SK-N-SH (cell line): ENCODE measurements around the gene SPIRE2.

Experiments
- CTCF ChIP-seq: fragments of 200-600 bp; sonication (generic); IDR thresholded peaks from 2 replicates; pipeline ENCODE4 v1.6.1; 2017; ENCODE audit warnings: antibody characterized with exemption, mild to moderate bottlenecking, moderate library complexity
- EP300 ChIP-seq, 2 experiments: IDR thresholded peaks; 2 replicates each; pipeline versions ENCODE4 v1.4.0 to v1.6.1; 2012; ENCODE audit warnings: borderline replicate concordance in 1 of 2, low read depth in 1 of 2, low read length in 1 of 2
- FOXM1 ChIP-seq: IDR thresholded peaks from 2 replicates; pipeline ENCODE4 v1.4.0; 2012; ENCODE audit warnings: low read depth, mild to moderate bottlenecking
- GATA2 ChIP-seq: sonication (generic); formaldehyde crosslinking; IDR thresholded peaks from 2 replicates; pipeline ENCODE4 v1.5.0; 2020; ENCODE audit warnings: mild to moderate bottlenecking, missing genetic modification reagents
- IRF3 ChIP-seq: fragments of 150-350 bp; IDR thresholded peaks from 2 replicates; pipeline ENCODE4 v1.6.1; 2016; ENCODE audit warnings: mild to moderate bottlenecking, low read depth, low read length
- MAX ChIP-seq: IDR thresholded peaks from 2 replicates; pipeline ENCODE4 v1.4.0; 2012; ENCODE audit warnings: low read depth
- PBX3 ChIP-seq: IDR thresholded peaks from 2 replicates; pipeline ENCODE4; 2012
- POLR2AphosphoS5 ChIP-seq: IDR thresholded peaks from 2 replicates; pipeline ENCODE4 v1.6.1; 2012; ENCODE audit warnings: low read depth, low read length
- RAD21 ChIP-seq: IDR thresholded peaks from 2 replicates; pipeline ENCODE4 v1.6.1; 2012; ENCODE audit warnings: mild to moderate bottlenecking, low read length
- SMC3 ChIP-seq: IDR thresholded peaks from 2 replicates; pipeline ENCODE4 v1.6.1; 2012; ENCODE audit warnings: low read depth, low read length, improper control_type of control experiment

GRCh38 chr16:89791278-89791995, 36.8 kb upstream of the SPIRE2 start:
- TF ChIP-seq CTCF = no peak
- TF ChIP-seq IRF3 = no peak
- no peak for TF ChIP-seq GATA2
- no peak for TF ChIP-seq EP300 (IDR thresholded peaks at IDR 0.05; ENCODE audit: borderline replicate concordance in 1 of 2, low read depth in 1 of 2, low read length in 1 of 2)
- TF ChIP-seq RAD21 = no peak
- no peak for TF ChIP-seq PBX3
- no peak for TF ChIP-seq MAX
- TF ChIP-seq POLR2AphosphoS5 = no peak
- TF ChIP-seq FOXM1 = no peak
- TF ChIP-seq SMC3 = no peak
